WTC11 (cell line): ENCODE data around the gene MARCHF10. TPM values are rescaled to one million over a fixed set of nuclear protein-coding genes. Genes with fewer than 3 reads are reported as not detected.

ENCODE experiments used
- ATAC-seq: fragments of 200-7000 bp; cut with Tn5 transposase; 2 replicates; pipeline ENCODE4 v1.10.0; 2021; ENCODE audit warnings: mild to moderate bottlenecking, moderate library complexity
- CTCF ChIA-PET: fragments of 300-600 bp; sonication (Branson Sonifier 250); formaldehyde crosslinking; loops from one replicate; lab custom pipeline; 2021; ENCODE audit warnings: antibody characterized with exemption; lab: Charles Lee
- POLR2A ChIA-PET: fragments of 350-600 bp; sonication (Branson Sonifier 250); formaldehyde crosslinking; loops from one replicate; lab custom pipeline; 2021; ENCODE audit warnings: antibody characterized with exemption; lab: Charles Lee
- DNase-seq: peaks from one replicate; pipeline ENCODE4 v3.0.0; 2021; ENCODE audit warnings: low spot score
- H3K27ac Mint-ChIP-seq: 2 replicates; pipeline ENCODE4 v1.8.0; 2021; ENCODE audit warnings: mixed read lengths
- H3K27me3 Mint-ChIP-seq: 2 replicates; pipeline ENCODE4 v1.8.0; 2021; ENCODE audit warnings: low read depth, mild to moderate bottlenecking, moderate library complexity, mixed read lengths
- H3K36me3 Mint-ChIP-seq: 2 replicates; pipeline ENCODE4 v1.8.0; 2021; ENCODE audit warnings: mixed read lengths
- H3K4me1 Mint-ChIP-seq: 2 replicates; pipeline ENCODE4 v1.8.0; 2022; ENCODE audit warnings: mixed read lengths
- H3K4me3 Mint-ChIP-seq: 2 replicates; pipeline ENCODE4 v1.8.0; 2021; ENCODE audit warnings: mild to moderate bottlenecking, moderate library complexity, mixed read lengths
- H3K9me3 Mint-ChIP-seq: 2 replicates; pipeline ENCODE4 v1.8.0; 2021; ENCODE audit warnings: mixed read lengths
- AR ChIP-seq: fragments of 250-450 bp; sonication (Bioruptor Pico); IDR thresholded peaks from 2 replicates; pipeline ENCODE4 v1.9.0; 2021; ENCODE audit warnings: mild to moderate bottlenecking
- CREB1 ChIP-seq: sonication (generic); formaldehyde crosslinking; IDR thresholded peaks from 2 replicates; pipeline ENCODE4 v1.8.0; 2023; ENCODE audit warnings: mild to moderate bottlenecking, missing genetic modification reagents
- ETV6 ChIP-seq: sonication (generic); formaldehyde crosslinking; IDR thresholded peaks from 2 replicates; pipeline ENCODE4 v1.8.1; 2022; ENCODE audit warnings: mild to moderate bottlenecking, missing genetic modification reagents
- FOXJ3 ChIP-seq: sonication (generic); formaldehyde crosslinking; IDR thresholded peaks from 2 replicates; pipeline ENCODE4 v1.9.0; 2021; ENCODE audit warnings: missing genetic modification reagents, mild to moderate bottlenecking, borderline replicate concordance
- FOXP1 ChIP-seq: sonication (generic); formaldehyde crosslinking; IDR thresholded peaks from 2 replicates; pipeline ENCODE4 v1.8.0; 2022; ENCODE audit warnings: missing genetic modification reagents, mild to moderate bottlenecking, moderate library complexity, borderline replicate concordance
- MLX ChIP-seq: sonication (generic); formaldehyde crosslinking; IDR thresholded peaks from 2 replicates; pipeline ENCODE4 v1.8.1; 2023; ENCODE audit warnings: mild to moderate bottlenecking, missing genetic modification reagents, moderate library complexity
- NFE2L1 ChIP-seq: sonication (generic); formaldehyde crosslinking; IDR thresholded peaks from 2 replicates; pipeline ENCODE4 v1.8.1; 2023; ENCODE audit warnings: missing genetic modification reagents
- NR2C2 ChIP-seq: sonication (generic); formaldehyde crosslinking; IDR thresholded peaks from 2 replicates; pipeline ENCODE4 v1.8.0; 2022; ENCODE audit warnings: mild to moderate bottlenecking, missing genetic modification reagents
- TEAD1 ChIP-seq: sonication (generic); formaldehyde crosslinking; IDR thresholded peaks from 2 replicates; pipeline ENCODE4 v1.8.0; 2022; ENCODE audit warnings: mild to moderate bottlenecking, missing genetic modification reagents
- ZBTB21 ChIP-seq: sonication (generic); formaldehyde crosslinking; IDR thresholded peaks from 2 replicates; pipeline ENCODE4 v1.8.1; 2023; ENCODE audit warnings: mild to moderate bottlenecking, missing genetic modification reagents, borderline replicate concordance
- ZNF396 ChIP-seq: fragments of 250-450 bp; sonication (Bioruptor Pico); IDR thresholded peaks from 2 replicates; pipeline ENCODE4 v1.8.0; 2021; ENCODE audit warnings: mild to moderate bottlenecking, moderate library complexity, borderline replicate concordance
- total RNA-seq: library from RNA; stranded (reverse); gene quantifications from 3 replicates; pipeline ENCODE4 v1.2.3, GENCODE V29; 2021
- TF ChIP-seq, protein P1 (sequence below): sonication (generic); formaldehyde crosslinking; IDR thresholded peaks from 2 replicates; pipeline ENCODE4 v1.8.1; 2022; ENCODE audit warnings: mild to moderate bottlenecking, missing genetic modification reagents, moderate library complexity, borderline replicate concordance

Gene MARCHF10
- total RNA-seq, 1 experiment from 2014 or later = 1.0 TPM

GRCh38 chr17:62827746-62828485 lies 19.8 kb upstream of the MARCHF10 start:
- POLR2A ChIA-PET = no interaction called here
- Mint-ChIP-seq H3K4me3 (no peak overlapping the region), H3K27ac (no peak overlapping the region), H3K27me3 (no peaks in the 10 kb centered on the region), H3K36me3 (no peaks in the 10 kb centered on the region), H3K4me1 (peaks cover 12% of the 10 kb centered on the region), H3K9me3 (no peaks in the 10 kb centered on the region)
- ATAC-seq (no peak), DNase-seq (no peak)
- CTCF ChIA-PET = interaction anchor here (1.1 kb wide), 1 partner anchor 100 kb away, joined by 3 read pairs; no protein-coding TSS in a partner anchor
- TF ChIP-seq CREB1 (CRISPR knock-in tag) = no peak
- TF ChIP-seq ZBTB21 (CRISPR knock-in tag) = no peak
- TF ChIP-seq NFE2L1 (CRISPR knock-in tag) = no peak

DNA sequence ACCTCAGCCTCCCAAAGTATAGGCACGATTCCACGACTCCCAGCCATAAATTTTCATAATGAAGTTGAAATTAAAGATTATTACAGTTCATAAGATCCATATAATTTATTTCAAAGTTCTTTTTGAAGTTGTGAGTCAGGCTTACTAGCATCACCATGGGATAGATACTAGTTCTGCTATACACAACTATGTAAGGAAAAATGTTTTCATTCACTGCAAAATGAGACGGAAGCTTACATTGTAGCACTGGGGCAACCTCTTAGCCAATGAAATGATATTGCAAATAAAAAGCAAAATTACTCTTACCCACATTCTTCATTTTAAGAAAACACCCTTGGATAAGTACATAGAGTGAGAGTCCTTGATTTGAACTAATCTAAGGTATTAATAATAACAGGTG lies 18.8 kb upstream of the MARCHF10 start:
- POLR2A ChIA-PET = interaction anchor here (0.7 kb wide), 1 partner anchor 51 kb away, joined by 4 read pairs; no protein-coding TSS in a partner anchor
- no peak for DNase-seq
- H3K4me3 Mint-ChIP-seq = no peak overlapping the region
- H3K4me1 Mint-ChIP-seq = peaks cover 12% of the 10 kb centered on the region
- ATAC-seq = no peak
- no peaks in the 10 kb centered on the region for H3K27me3 Mint-ChIP-seq
- H3K9me3 Mint-ChIP-seq = no peaks in the 10 kb centered on the region
- CTCF ChIA-PET = interaction anchor here (0.7 to 1.1 kb wide), 2 partner anchors 99 to 157 kb away, joined by 3 read pairs; no protein-coding TSS in a partner anchor
- H3K27ac Mint-ChIP-seq = no peak overlapping the region
- TF ChIP-seq FOXP1 (CRISPR knock-in tag) = no peak
- H3K36me3 Mint-ChIP-seq = no peaks in the 10 kb centered on the region

GRCh38 chr17:62825182-62825581 lies 17.1 kb upstream of the MARCHF10 start:
- TF ChIP-seq ETV6 (CRISPR knock-in tag) (no peak), FOXJ3 (CRISPR knock-in tag) (no peak), TEAD1 (CRISPR knock-in tag) (no peak), MLX (CRISPR knock-in tag) (no peak), ZNF396 (CRISPR knock-in tag) (no peak), NR2C2 (CRISPR knock-in tag) (no peak)
- TF ChIP-seq, protein P1, sequence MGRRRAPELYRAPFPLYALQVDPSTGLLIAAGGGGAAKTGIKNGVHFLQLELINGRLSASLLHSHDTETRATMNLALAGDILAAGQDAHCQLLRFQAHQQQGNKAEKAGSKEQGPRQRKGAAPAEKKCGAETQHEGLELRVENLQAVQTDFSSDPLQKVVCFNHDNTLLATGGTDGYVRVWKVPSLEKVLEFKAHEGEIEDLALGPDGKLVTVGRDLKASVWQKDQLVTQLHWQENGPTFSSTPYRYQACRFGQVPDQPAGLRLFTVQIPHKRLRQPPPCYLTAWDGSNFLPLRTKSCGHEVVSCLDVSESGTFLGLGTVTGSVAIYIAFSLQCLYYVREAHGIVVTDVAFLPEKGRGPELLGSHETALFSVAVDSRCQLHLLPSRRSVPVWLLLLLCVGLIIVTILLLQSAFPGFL (CRISPR knock-in tag) = no peak
- peaks cover 23% of the 10 kb centered on the region for H3K4me1 Mint-ChIP-seq

DNA sequence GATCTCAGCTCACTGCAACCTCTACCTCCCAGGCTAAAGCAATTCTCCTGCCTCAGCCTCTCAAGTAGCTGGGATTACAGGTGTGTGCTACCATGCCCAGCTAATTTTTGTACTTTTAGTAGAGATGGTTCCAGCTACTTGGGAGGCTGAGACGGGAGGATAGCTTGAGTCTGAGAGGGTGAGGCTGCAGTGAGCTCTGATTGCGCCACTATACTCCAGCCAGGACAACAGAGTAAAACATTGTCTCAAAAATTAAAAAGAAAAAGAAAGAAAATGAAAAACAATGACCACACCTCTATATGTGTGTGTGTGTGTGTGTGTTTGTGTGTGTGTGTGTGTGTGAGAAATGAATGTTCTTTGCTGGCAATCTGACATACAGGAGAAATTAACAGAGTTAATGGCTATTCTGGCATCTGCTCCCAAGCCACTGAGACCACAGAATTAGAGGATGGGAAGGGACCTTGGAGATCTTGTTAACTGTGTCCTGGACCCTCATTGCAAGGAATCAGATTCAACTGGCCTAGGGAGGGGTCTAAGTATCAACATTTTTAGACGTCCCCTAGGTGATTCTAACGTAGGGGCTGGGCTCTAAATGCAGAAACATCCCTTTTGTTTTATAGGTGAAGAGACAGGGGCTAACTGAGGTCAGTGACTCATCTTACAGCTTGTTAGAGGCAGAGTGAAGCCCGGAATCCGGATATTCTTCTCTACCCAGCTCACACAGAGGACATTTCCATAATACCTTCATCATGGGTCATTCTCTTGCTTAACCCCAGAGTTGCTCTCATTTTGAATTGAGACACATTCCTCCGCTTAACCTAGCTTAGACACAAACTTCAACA lies 16.4 kb upstream of the MARCHF10 start:
- ChIA-PET CTCF (interaction anchor here (0.7 to 1.0 kb wide), 2 partner anchors 58 to 69 kb away, joined by 4 read pairs; no protein-coding TSS in a partner anchor), POLR2A (interaction anchor here (0.5 kb wide), 1 partner anchor 48 kb away, joined by 4 read pairs; no protein-coding TSS in a partner anchor)
- peak overlapping the region; percentile 32 for H3K27ac Mint-ChIP-seq
- H3K4me1 Mint-ChIP-seq = peaks cover 30% of the 10 kb centered on the region
- no peak for TF ChIP-seq AR
- no peak for DNase-seq
- H3K36me3 Mint-ChIP-seq = no peaks in the 10 kb centered on the region
- ATAC-seq = peak; percentile 90
- H3K4me3 Mint-ChIP-seq = peak overlapping the region; percentile 11
- no peaks in the 10 kb centered on the region for H3K27me3 Mint-ChIP-seq
- H3K9me3 Mint-ChIP-seq = no peaks in the 10 kb centered on the region

More at GRCh38 chr17:62825182-62825581, 17.1 kb upstream of the MARCHF10 start:
- Mint-ChIP-seq H3K27ac (no peak overlapping the region), H3K4me3 (peak overlapping the region; percentile 11), H3K9me3 (no peaks in the 10 kb centered on the region), H3K27me3 (no peaks in the 10 kb centered on the region), H3K36me3 (no peaks in the 10 kb centered on the region)
- POLR2A ChIA-PET = interaction anchor here (0.5 kb wide), 1 partner anchor 48 kb away, joined by 4 read pairs; no protein-coding TSS in a partner anchor
- ATAC-seq (peak; percentile 26), DNase-seq (no peak)
- CTCF ChIA-PET = interaction anchor here (1.0 kb wide), 1 partner anchor 70 kb away, joined by 4 read pairs; no protein-coding TSS in a partner anchor
